Stimulated activated CD4-positive, alpha-beta T cell treated with anti-CD3 and anti-CD28 coated beads, Interleukin-1b, Interleukin-23, amount 100 ng/mL, for 24 hours (primary cell): ENCODE data around the gene SAXO2.
"Not testable (repeated sequence)": the region's sequence is repeated elsewhere in the genome, so short reads cannot be mapped to it uniquely, and the experiment has no call there.

Source experiments
- DNase-seq, 4 experiments: peaks; one replicate each; pipeline ENCODE4 v3.0.0-alpha.2; 2020; ENCODE audit warnings: low read depth in 4 of 4, low spot score in 1 of 4

Gene SAXO2

GRCh38 chr15:82262422-82263026, at the start of gene SAXO2, which contains the start of gene EFL1:
SAXO2 (plus strand) TSS chr15:82262818; CDS start chr15:82262880, 62 bp downstream.
EFL1 (minus strand) TSS chr15:82262734; CDS start chr15:82261778, 956 bp downstream.
- DNase-seq = peak; percentile 71 to 93 (median 90)

- not testable (repeated sequence) for DNase-seq
These were observed 46.5 kb upstream of the SAXO2 start for GRCh38 chr15:82216092-82216491.

- DNase-seq = not testable (repeated sequence)
These were observed 41.1 kb upstream of the SAXO2 start for GRCh38 chr15:82221535-82221934.

GRCh38 chr15:82228750-82229149, 33.9 kb upstream of the SAXO2 start:
- DNase-seq = no peak

GRCh38 chr15:82231233-82231632, 31.4 kb upstream of the SAXO2 start:
- no peak for DNase-seq

- no peak for DNase-seq
These were observed 30.8 kb upstream of the SAXO2 start for GRCh38 chr15:82231842-82232241.

- not testable (repeated sequence) for DNase-seq
These were observed 24.6 kb upstream of the SAXO2 start for GRCh38 chr15:82237944-82238534.

GRCh38 chr15:82239685-82240391, 22.8 kb upstream of the SAXO2 start:
- no peak for DNase-seq

GRCh38 chr15:82241836-82242499, 20.6 kb upstream of the SAXO2 start:
- DNase-seq = not testable (repeated sequence)

- not testable (repeated sequence) for DNase-seq
These were observed 19.0 kb upstream of the SAXO2 start for GRCh38 chr15:82243644-82244043.

GRCh38 chr15:82245956-82246355, 16.7 kb upstream of the SAXO2 start:
- DNase-seq = not testable (repeated sequence)

GRCh38 chr15:82248261-82248660, 14.4 kb upstream of the SAXO2 start:
- not testable (repeated sequence) for DNase-seq

GRCh38 chr15:82261566-82262421, 824 bp upstream of the SAXO2 start:
- DNase-seq = peak in 2 of 4 experiments; percentile 15 to 38

- no peak for DNase-seq
These were observed 732 bp downstream of the SAXO2 start for GRCh38 chr15:82263350-82263749.

- not testable (repeated sequence) for DNase-seq
These were observed 4.5 kb downstream of the SAXO2 start for GRCh38 chr15:82267137-82267536.

- not testable (repeated sequence) for DNase-seq
These were observed 5.8 kb downstream of the SAXO2 start for GRCh38 chr15:82268454-82268853.

GRCh38 chr15:82272154-82272553, 9.5 kb downstream of the SAXO2 start:
- DNase-seq = no peak

- no peak for DNase-seq
These were observed 12.8 kb downstream of the SAXO2 start for GRCh38 chr15:82275410-82275809.

- DNase-seq = not testable (repeated sequence)
These were observed 18.7 kb downstream of the SAXO2 start for GRCh38 chr15:82281276-82281675.

- not testable (repeated sequence) for DNase-seq
These were observed 19.8 kb downstream of the SAXO2 start for GRCh38 chr15:82282386-82282785.

GRCh38 chr15:82284381-82284780, 21.8 kb downstream of the SAXO2 start:
- not testable (repeated sequence) for DNase-seq
